Measurements from ENCODE around the gene RNF213. TPM values are rescaled to one million over a fixed set of nuclear protein-coding genes. Genes with fewer than 3 reads are reported as not detected.

RNF213 gene
- total RNA-seq, 1 experiment from 2014 or later = 61.4 TPM

DNA sequence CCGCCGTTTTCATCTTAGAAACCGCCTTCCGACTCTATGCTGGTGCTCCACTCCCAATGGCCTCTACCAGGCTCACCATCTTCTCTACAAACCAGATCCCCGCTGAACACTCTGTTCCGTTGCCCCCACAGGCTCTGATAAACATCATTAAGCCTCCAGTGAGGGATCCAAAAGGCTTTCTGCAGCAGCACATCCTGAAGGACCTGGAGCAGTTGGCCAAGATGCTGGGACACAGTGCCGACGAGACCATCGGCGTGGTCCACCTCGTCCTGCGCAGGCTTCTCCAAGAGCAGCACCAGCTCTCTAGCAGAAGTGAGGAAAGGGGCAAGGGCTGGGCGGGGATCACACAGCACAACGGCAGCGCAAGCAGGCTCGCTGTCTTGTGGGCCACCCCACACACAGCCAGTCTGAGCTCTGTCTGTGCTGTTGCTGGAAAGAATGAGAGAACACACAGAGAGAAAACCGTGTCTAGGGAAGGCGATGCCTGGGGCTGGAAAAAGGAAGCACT lies 120.8 kb downstream of the RNF213 start:
- Histone ChIP-seq H3K36me3 (ENCODE audit: control insufficient read depth, insufficient read depth, low read length) (no peaks in the 10 kb centered on the region; the same call in 1 of the 2 replicates), H3K4me1 (no peaks in the 10 kb centered on the region), H3K9me3 (no peaks in the 10 kb centered on the region), H3K27me3 (replicated peaks; ENCODE audit: control insufficient read depth, insufficient read depth, low read length) (no peaks in the 10 kb centered on the region), H3K4me3 (ENCODE audit: low read depth, low read length) (no peak overlapping the region)
- Mint-ChIP-seq H3K36me3 (ENCODE audit: insufficient read depth, unreplicated experiment) (peaks cover 51% of the 10 kb centered on the region), H3K27ac (ENCODE audit: unreplicated experiment) (no peak overlapping the region), H3K4me1 (ENCODE audit: low read depth, unreplicated experiment) (no peaks in the 10 kb centered on the region), H3K4me3 (ENCODE audit: unreplicated experiment) (no peak overlapping the region), H3K9me3 (ENCODE audit: unreplicated experiment) (no peaks in the 10 kb centered on the region), H3K27me3 (ENCODE audit: insufficient read depth, unreplicated experiment) (no peaks in the 10 kb centered on the region)
- DNase-seq = peak in 1 of 2 experiments; percentile 17
- POLR2A ChIA-PET = interaction anchor here (0.6 kb wide), 1 partner anchor 529 kb away, joined by 8 read pairs; no protein-coding TSS in a partner anchor
- TF ChIP-seq, protein P1, sequence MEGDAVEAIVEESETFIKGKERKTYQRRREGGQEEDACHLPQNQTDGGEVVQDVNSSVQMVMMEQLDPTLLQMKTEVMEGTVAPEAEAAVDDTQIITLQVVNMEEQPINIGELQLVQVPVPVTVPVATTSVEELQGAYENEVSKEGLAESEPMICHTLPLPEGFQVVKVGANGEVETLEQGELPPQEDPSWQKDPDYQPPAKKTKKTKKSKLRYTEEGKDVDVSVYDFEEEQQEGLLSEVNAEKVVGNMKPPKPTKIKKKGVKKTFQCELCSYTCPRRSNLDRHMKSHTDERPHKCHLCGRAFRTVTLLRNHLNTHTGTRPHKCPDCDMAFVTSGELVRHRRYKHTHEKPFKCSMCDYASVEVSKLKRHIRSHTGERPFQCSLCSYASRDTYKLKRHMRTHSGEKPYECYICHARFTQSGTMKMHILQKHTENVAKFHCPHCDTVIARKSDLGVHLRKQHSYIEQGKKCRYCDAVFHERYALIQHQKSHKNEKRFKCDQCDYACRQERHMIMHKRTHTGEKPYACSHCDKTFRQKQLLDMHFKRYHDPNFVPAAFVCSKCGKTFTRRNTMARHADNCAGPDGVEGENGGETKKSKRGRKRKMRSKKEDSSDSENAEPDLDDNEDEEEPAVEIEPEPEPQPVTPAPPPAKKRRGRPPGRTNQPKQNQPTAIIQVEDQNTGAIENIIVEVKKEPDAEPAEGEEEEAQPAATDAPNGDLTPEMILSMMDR (IDR thresholded peaks at IDR 0.05; ENCODE audit: insufficient read depth in 1 of 2, low read depth in 1 of 2, low read length in 1 of 2, severe bottlenecking in 1 of 2, unreplicated experiment in 1 of 2) = no peak
- intact Hi-C loops (cut with micrococcal nuclease; ENCODE audit: unreplicated experiment) = no loop called here
- CTCF ChIA-PET = no interaction called here
- no TSS peak for BruUV-seq (replicated peaks)

- H3K4me3 Mint-ChIP-seq (ENCODE audit: unreplicated experiment) = no peak overlapping the region
- no peak overlapping the region for H3K27ac Mint-ChIP-seq (ENCODE audit: unreplicated experiment)
- no peaks in the 10 kb centered on the region for H3K4me1 ChIP-seq
- POLR2A ChIA-PET = no interaction called here
- intact Hi-C loops (cut with micrococcal nuclease; ENCODE audit: unreplicated experiment) = no loop called here
- BruUV-seq (replicated peaks) = no TSS peak
- H3K36me3 ChIP-seq (ENCODE audit: control insufficient read depth, insufficient read depth, low read length) = no peaks in the 10 kb centered on the region; the same call in 1 of the 2 replicates
- TF ChIP-seq, protein P1 (IDR thresholded peaks at IDR 0.05; ENCODE audit: insufficient read depth in 1 of 2, low read depth in 1 of 2, low read length in 1 of 2, severe bottlenecking in 1 of 2, unreplicated experiment in 1 of 2) = no peak
- no peak overlapping the region for H3K4me3 ChIP-seq (ENCODE audit: low read depth, low read length)
- H3K27me3 Mint-ChIP-seq (ENCODE audit: insufficient read depth, unreplicated experiment) = no peaks in the 10 kb centered on the region
- DNase-seq = peak in 1 of 2 experiments; percentile 8
- no peaks in the 10 kb centered on the region for H3K27me3 ChIP-seq (replicated peaks; ENCODE audit: control insufficient read depth, insufficient read depth, low read length)
- no peaks in the 10 kb centered on the region for H3K9me3 ChIP-seq
- no peaks in the 10 kb centered on the region for H3K4me1 Mint-ChIP-seq (ENCODE audit: low read depth, unreplicated experiment)
- CTCF ChIA-PET = no interaction called here
- no peaks in the 10 kb centered on the region for H3K9me3 Mint-ChIP-seq (ENCODE audit: unreplicated experiment)
- peaks cover 60% of the 10 kb centered on the region for H3K36me3 Mint-ChIP-seq (ENCODE audit: insufficient read depth, unreplicated experiment)
Observed at GRCh38 chr17:80382446-80382845, 121.8 kb downstream of the RNF213 start.

DNA sequence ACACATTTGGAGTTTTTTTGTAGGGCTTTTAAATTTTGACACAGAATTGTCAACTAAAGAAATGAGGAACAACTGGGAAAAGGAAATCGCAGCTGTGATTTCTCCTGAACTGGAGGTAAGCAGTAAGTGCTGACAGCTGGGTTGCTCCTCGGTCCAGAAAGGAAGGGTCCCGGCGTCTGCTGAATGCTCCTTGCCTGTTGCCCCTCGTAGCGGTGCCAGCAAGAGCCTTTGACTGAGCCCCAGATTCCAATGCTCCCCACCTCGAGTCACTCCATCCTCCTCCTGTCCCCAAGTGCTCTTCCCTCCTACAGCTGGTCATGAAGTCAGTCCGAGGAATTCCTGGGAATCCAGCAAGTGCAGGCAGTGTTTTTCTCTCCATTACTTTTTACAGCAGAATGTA lies 122.3 kb downstream of the RNF213 start:
- intact Hi-C loops (cut with micrococcal nuclease; ENCODE audit: unreplicated experiment) = no loop called here
- Histone ChIP-seq H3K9me3 (no peaks in the 10 kb centered on the region), H3K36me3 (ENCODE audit: control insufficient read depth, insufficient read depth, low read length) (no peaks in the 10 kb centered on the region; the same call in 1 of the 2 replicates), H3K27me3 (replicated peaks; ENCODE audit: control insufficient read depth, insufficient read depth, low read length) (no peaks in the 10 kb centered on the region), H3K4me3 (ENCODE audit: low read depth, low read length) (no peak overlapping the region), H3K4me1 (no peaks in the 10 kb centered on the region)
- Mint-ChIP-seq H3K9me3 (ENCODE audit: unreplicated experiment) (no peaks in the 10 kb centered on the region), H3K27me3 (ENCODE audit: insufficient read depth, unreplicated experiment) (no peaks in the 10 kb centered on the region), H3K4me1 (ENCODE audit: low read depth, unreplicated experiment) (no peaks in the 10 kb centered on the region), H3K4me3 (ENCODE audit: unreplicated experiment) (no peak overlapping the region), H3K36me3 (ENCODE audit: insufficient read depth, unreplicated experiment) (peaks cover 56% of the 10 kb centered on the region), H3K27ac (ENCODE audit: unreplicated experiment) (no peak overlapping the region)
- ChIA-PET POLR2A (no interaction called here), CTCF (no interaction called here)
- peak in 1 of 2 experiments; percentile 2 for DNase-seq
- TF ChIP-seq, protein P1 (IDR thresholded peaks at IDR 0.05; ENCODE audit: insufficient read depth in 1 of 2, low read depth in 1 of 2, low read length in 1 of 2, severe bottlenecking in 1 of 2, unreplicated experiment in 1 of 2) = no peak
- BruUV-seq (replicated peaks) = no TSS peak

All from Caco-2 (cell line).